K562 (cell line): ENCODE results near the gene RINL. TPM values are rescaled to one million over a fixed set of nuclear protein-coding genes. Genes with fewer than 3 reads are reported as not detected.

ENCODE experiments used
- BACH1 ChIP-seq: fragments of 200-800 bp; sonication (Bioruptor generic); IDR thresholded peaks from 2 replicates; pipeline ENCODE4 v1.6.1; 2016; ENCODE audit warnings: missing genetic modification characterization, missing compliant biosample characterization
- CEBPB ChIP-seq: fragments of 450-650 bp; IDR thresholded peaks from 2 replicates; pipeline ENCODE4 v1.6.1; 2016; ENCODE audit warnings: missing genetic modification characterization, missing compliant biosample characterization
- DACH1 ChIP-seq: fragments of 450-650 bp; IDR thresholded peaks from 2 replicates; pipeline ENCODE4 v1.6.1; 2018; ENCODE audit not compliant: partially characterized antibody
- FUS ChIP-seq: fragments of 200-400 bp; formaldehyde crosslinking; optimal IDR thresholded peaks from 2 replicates; pipeline ENCODE3; 2017; ENCODE audit warnings: low read depth, low read length
- GTF2A2 ChIP-seq: IDR thresholded peaks from 2 replicates; pipeline ENCODE4 v1.6.1; 2016; ENCODE audit warnings: mild to moderate bottlenecking, missing genetic modification characterization, missing compliant biosample characterization
- HDAC3 ChIP-seq: fragments of 450-650 bp; IDR thresholded peaks from 2 replicates; pipeline ENCODE4 v1.6.1; 2018; ENCODE audit warnings: borderline replicate concordance, mild to moderate bottlenecking, moderate library complexity; ENCODE audit not compliant: partially characterized antibody
- HDGF ChIP-seq: fragments of 450-650 bp; IDR thresholded peaks from 2 replicates; pipeline ENCODE4 v1.6.1; 2016
- KLF1 ChIP-seq: fragments of 450-650 bp; IDR thresholded peaks from 2 replicates; pipeline ENCODE4 v1.6.1; 2016; ENCODE audit warnings: missing genetic modification characterization, missing compliant biosample characterization
- NCOA6 ChIP-seq: fragments of 450-650 bp; IDR thresholded peaks from 2 replicates; pipeline ENCODE4 v1.6.1; 2017; ENCODE audit warnings: mild to moderate bottlenecking
- STAT5A ChIP-seq: IDR thresholded peaks from 2 replicates; pipeline ENCODE4 v1.6.1; 2012; ENCODE audit warnings: low read length, inconsistent platforms, borderline replicate concordance
- TCF7 ChIP-seq: sonication (generic); IDR thresholded peaks from 2 replicates; pipeline ENCODE4 v1.6.1; 2016; ENCODE audit warnings: antibody characterized with exemption, borderline replicate concordance
- TCF7L2 ChIP-seq: fragments of 150-350 bp; IDR thresholded peaks from 2 replicates; pipeline ENCODE4 v1.6.1; 2016; ENCODE audit warnings: low read depth, mild to moderate bottlenecking, low read length, moderate library complexity
- WHSC1 ChIP-seq: IDR thresholded peaks from one replicate; pipeline ENCODE4 v1.6.1; 2012; ENCODE audit warnings: low read length, control low read depth, inconsistent platforms
- ZNF133 ChIP-seq: fragments of 250-450 bp; sonication (Bioruptor Pico); IDR thresholded peaks from 2 replicates; pipeline ENCODE4 v1.4.0; 2020; ENCODE audit warnings: mild to moderate bottlenecking
- ZNF253 ChIP-seq: fragments of 250-450 bp; sonication (Bioruptor Pico); conservative IDR thresholded peaks from 2 replicates; pipeline ENCODE4 v1.6.1; 2021; ENCODE audit warnings: mild to moderate bottlenecking
- polyA plus RNA-seq, 8 experiments: library from polyadenylated mRNA; depleted of rRNA in 4 of 8; stranded (reverse) in 5 of 8; unstranded in 3 of 8; fragments of >200 nt; fragmentation: Nextera tagmentation in 2 of 8; fragmentation: Illumina TruSeq in 1 of 8; extraction: Ambion mirVana in 2 of 8; extraction: Trizol in 1 of 8; gene quantifications; 2 replicates each; pipeline versions ENCODE4 v1.2.1 to v1.2.3, GENCODE V29; 2011 to 2014; ENCODE audit warnings: inconsistent platforms in 1 of 8, missing spikeins in 1 of 8
- total RNA-seq, 7 experiments: library from RNA; depleted of rRNA in 6 of 7; stranded (reverse); fragments of >200 nt in 6 of 7; fragmentation: Illumina TruSeq in 2 of 7; extraction: Trizol in 2 of 7; gene quantifications; 2 replicates each; pipeline versions ENCODE4 v1.2.1 to v1.2.3, GENCODE V29; 2011 to 2021; ENCODE audit warnings: low replicate concordance in 1 of 7
- TF ChIP-seq, protein P1 (sequence below): fragments of 450-650 bp; IDR thresholded peaks from 2 replicates; pipeline ENCODE4 v1.6.1; 2017; ENCODE audit warnings: antibody characterized with exemption, mild to moderate bottlenecking
- TF ChIP-seq, protein P2 (sequence below): fragments of 450-650 bp; formaldehyde crosslinking; IDR thresholded peaks from 2 replicates; pipeline ENCODE4 v1.4.0; 2020; ENCODE audit warnings: mild to moderate bottlenecking, moderate library complexity
- TF ChIP-seq, protein P3 (sequence below): sonication (generic); formaldehyde crosslinking; IDR thresholded peaks from 2 replicates; pipeline ENCODE4 v1.8.1; 2023; ENCODE audit warnings: mild to moderate bottlenecking, missing genetic modification reagents
- TF ChIP-seq, protein P4 (sequence below): conservative IDR thresholded peaks from 2 replicates; pipeline ENCODE4 v1.6.1; 2011; ENCODE audit warnings: low read depth, mild to moderate bottlenecking, low read length; ENCODE audit not compliant: control insufficient read depth

RINL gene
- total and polyA plus RNA-seq, 9 of the 15 experiments (the other 6 are each of a cell fraction or from before 2014, with no cell fraction given): 0.82 to 10.9 (median 4.9) TPM

DNA sequence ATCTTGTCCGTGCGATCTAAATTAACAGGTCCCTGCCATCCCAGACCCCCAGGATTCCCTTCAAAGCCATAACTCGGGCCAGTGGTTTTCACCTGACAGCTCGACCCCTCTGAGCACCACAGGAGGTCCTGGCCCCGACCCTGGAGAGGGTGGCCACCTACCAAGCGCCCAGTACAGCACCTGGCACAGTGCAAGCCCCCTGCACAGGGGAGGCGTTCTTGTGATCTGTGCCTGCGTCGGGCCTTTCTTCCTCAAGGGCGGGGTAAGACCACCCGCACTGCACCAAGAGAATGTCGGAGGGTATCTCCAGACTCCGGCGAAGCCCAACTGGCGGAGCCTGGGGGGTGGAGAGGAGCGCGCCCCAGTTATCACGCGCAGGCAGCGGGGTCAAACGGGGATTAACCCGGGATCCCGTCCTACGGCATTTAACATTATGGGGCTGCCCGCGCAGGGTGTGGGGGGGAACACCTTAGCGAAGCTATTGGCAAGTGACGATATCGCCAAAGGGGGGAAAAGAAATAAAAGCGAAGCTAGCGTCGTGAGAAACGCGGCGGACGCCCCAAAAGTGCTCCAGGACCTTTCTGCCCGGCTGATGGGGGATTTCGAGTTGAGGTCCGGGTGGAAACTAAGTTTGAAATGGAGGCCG, 27.0 kb downstream of the RINL start (continued):
- TF ChIP-seq, protein P1, sequence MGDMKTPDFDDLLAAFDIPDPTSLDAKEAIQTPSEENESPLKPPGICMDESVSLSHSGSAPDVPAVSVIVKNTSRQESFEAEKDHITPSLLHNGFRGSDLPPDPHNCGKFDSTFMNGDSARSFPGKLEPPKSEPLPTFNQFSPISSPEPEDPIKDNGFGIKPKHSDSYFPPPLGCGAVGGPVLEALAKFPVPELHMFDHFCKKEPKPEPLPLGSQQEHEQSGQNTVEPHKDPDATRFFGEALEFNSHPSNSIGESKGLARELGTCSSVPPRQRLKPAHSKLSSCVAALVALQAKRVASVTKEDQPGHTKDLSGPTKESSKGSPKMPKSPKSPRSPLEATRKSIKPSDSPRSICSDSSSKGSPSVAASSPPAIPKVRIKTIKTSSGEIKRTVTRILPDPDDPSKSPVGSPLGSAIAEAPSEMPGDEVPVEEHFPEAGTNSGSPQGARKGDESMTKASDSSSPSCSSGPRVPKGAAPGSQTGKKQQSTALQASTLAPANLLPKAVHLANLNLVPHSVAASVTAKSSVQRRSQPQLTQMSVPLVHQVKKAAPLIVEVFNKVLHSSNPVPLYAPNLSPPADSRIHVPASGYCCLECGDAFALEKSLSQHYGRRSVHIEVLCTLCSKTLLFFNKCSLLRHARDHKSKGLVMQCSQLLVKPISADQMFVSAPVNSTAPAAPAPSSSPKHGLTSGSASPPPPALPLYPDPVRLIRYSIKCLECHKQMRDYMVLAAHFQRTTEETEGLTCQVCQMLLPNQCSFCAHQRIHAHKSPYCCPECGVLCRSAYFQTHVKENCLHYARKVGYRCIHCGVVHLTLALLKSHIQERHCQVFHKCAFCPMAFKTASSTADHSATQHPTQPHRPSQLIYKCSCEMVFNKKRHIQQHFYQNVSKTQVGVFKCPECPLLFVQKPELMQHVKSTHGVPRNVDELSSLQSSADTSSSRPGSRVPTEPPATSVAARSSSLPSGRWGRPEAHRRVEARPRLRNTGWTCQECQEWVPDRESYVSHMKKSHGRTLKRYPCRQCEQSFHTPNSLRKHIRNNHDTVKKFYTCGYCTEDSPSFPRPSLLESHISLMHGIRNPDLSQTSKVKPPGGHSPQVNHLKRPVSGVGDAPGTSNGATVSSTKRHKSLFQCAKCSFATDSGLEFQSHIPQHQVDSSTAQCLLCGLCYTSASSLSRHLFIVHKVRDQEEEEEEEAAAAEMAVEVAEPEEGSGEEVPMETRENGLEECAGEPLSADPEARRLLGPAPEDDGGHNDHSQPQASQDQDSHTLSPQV: no peak
- TF ChIP-seq, protein P2, sequence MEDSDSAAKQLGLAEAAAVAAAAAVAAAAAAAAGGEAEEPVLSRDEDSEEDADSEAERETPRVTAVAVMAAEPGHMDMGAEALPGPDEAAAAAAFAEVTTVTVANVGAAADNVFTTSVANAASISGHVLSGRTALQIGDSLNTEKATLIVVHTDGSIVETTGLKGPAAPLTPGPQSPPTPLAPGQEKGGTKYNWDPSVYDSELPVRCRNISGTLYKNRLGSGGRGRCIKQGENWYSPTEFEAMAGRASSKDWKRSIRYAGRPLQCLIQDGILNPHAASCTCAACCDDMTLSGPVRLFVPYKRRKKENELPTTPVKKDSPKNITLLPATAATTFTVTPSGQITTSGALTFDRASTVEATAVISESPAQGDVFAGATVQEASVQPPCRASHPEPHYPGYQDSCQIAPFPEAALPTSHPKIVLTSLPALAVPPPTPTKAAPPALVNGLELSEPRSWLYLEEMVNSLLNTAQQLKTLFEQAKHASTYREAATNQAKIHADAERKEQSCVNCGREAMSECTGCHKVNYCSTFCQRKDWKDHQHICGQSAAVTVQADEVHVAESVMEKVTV (CRISPR knock-in tag): no peak
- TF ChIP-seq, protein P3, sequence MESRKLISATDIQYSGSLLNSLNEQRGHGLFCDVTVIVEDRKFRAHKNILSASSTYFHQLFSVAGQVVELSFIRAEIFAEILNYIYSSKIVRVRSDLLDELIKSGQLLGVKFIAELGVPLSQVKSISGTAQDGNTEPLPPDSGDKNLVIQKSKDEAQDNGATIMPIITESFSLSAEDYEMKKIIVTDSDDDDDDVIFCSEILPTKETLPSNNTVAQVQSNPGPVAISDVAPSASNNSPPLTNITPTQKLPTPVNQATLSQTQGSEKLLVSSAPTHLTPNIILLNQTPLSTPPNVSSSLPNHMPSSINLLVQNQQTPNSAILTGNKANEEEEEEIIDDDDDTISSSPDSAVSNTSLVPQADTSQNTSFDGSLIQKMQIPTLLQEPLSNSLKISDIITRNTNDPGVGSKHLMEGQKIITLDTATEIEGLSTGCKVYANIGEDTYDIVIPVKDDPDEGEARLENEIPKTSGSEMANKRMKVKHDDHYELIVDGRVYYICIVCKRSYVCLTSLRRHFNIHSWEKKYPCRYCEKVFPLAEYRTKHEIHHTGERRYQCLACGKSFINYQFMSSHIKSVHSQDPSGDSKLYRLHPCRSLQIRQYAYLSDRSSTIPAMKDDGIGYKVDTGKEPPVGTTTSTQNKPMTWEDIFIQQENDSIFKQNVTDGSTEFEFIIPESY (CRISPR knock-in tag): no peak
- TF ChIP-seq, protein P4, sequence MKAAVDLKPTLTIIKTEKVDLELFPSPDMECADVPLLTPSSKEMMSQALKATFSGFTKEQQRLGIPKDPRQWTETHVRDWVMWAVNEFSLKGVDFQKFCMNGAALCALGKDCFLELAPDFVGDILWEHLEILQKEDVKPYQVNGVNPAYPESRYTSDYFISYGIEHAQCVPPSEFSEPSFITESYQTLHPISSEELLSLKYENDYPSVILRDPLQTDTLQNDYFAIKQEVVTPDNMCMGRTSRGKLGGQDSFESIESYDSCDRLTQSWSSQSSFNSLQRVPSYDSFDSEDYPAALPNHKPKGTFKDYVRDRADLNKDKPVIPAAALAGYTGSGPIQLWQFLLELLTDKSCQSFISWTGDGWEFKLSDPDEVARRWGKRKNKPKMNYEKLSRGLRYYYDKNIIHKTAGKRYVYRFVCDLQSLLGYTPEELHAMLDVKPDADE: no peak
- TF ChIP-seq ZNF133 (CRISPR knock-in tag): no peak
- no peak for TF ChIP-seq GTF2A2 (tag)
- no peak for TF ChIP-seq TCF7L2
- no peak for TF ChIP-seq DACH1
- TF ChIP-seq HDAC3: no peak
- TF ChIP-seq WHSC1: no peak
- no peak for TF ChIP-seq CEBPB (tag)
- no peak for TF ChIP-seq HDGF
- TF ChIP-seq BACH1 (tag): no peak
- TF ChIP-seq FUS: no peak
- no peak for TF ChIP-seq KLF1 (tag)
- no peak for TF ChIP-seq TCF7
- no peak for TF ChIP-seq NCOA6
- no peak for TF ChIP-seq ZNF253
- no peak for TF ChIP-seq STAT5A
